NCI-H526 (cell line): ENCODE data around the gene FCER2.

ENCODE experiments used
- DNase-seq, 2 experiments: peaks; one replicate each; lab custom pipeline; 2025; lab: John Stamatoyannopoulos, UW

Gene FCER2

DNA sequence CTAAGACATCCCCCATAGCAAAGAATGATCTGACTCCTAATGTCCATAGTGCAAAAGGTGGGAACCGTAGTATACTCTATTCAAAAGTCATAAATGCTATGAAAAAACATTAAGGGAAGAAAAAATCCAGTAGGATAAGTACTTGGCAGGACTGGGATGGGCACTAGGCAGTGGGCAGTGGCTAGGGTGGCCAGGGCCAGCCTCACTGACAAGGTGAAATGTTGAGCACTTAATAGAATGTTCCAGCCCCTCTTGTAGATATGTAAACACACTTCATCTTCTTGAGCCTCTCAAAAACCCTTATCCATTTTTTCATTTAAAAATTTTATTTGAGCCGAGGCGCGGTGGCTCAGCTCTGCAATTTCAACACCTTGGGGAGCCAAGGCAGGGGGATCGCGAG lies 31.4 kb upstream of the FCER2 start:
- DNase-seq: no peak

DNA sequence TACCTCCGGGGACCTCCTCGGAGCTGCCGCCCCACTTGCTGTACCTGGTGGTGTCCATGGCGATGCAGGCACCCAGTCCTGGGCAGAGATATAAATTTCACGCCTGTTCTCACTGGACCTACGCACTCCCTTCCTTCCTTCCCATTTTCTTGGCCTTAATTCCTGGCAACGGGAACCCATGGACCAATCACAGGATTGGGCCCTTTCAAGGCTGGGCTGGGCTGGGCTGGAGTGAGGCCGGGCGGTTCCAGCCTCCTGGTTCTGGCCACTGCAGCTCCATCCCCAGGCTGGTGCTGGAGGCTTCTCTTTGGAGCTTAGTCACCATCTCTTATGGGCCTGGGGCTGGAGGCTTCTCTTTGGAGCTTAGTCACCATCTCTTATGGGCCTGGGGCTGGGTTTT lies 30.1 kb upstream of the FCER2 start, which contains the start of gene CLEC4G:
Gene CLEC4G (minus strand): TSS at position 66 of the 400 bp plus-strand sequence. CDS start 8 bp downstream, at position 58.
- no peak for DNase-seq

DNA sequence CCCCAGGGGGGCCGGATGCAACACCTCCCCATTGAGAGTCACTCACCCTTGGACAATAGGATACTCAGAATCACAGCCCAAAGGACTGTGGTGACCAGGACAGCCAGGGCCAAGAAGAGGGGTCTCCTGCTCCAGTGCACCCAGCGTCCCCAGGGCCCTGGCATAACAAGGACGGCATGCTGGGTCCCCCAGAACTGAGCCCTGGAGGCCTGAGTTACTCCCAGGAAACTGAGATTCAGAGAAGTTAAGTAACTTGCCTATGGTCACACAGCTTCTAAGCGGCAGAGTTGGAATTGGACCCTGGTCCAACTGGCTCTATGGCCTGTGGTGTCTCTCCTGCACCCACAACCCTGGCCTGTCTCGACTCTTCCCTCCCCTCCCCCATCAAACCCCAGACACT lies 29.7 kb upstream of the FCER2 start:
- DNase-seq: no peak

DNA sequence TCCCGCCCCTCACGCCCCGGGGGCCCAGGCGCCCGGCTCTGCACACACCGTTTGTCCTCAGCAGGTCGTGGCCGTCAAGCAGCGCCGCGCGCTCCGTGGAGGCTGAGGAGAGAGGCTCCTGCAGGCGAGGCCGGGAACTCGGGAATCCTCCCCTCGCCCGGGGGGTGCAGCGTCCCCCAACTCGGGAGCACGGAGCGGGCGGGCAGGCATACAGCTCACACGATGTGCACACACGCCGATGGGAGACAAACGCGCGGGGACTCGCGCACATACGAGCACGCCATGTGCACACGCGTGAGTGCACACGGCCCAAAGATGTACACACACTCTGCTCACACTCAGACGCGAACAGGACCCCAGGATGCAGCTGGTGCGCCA lies 29.3 kb upstream of the FCER2 start:
- no peak for DNase-seq

DNA sequence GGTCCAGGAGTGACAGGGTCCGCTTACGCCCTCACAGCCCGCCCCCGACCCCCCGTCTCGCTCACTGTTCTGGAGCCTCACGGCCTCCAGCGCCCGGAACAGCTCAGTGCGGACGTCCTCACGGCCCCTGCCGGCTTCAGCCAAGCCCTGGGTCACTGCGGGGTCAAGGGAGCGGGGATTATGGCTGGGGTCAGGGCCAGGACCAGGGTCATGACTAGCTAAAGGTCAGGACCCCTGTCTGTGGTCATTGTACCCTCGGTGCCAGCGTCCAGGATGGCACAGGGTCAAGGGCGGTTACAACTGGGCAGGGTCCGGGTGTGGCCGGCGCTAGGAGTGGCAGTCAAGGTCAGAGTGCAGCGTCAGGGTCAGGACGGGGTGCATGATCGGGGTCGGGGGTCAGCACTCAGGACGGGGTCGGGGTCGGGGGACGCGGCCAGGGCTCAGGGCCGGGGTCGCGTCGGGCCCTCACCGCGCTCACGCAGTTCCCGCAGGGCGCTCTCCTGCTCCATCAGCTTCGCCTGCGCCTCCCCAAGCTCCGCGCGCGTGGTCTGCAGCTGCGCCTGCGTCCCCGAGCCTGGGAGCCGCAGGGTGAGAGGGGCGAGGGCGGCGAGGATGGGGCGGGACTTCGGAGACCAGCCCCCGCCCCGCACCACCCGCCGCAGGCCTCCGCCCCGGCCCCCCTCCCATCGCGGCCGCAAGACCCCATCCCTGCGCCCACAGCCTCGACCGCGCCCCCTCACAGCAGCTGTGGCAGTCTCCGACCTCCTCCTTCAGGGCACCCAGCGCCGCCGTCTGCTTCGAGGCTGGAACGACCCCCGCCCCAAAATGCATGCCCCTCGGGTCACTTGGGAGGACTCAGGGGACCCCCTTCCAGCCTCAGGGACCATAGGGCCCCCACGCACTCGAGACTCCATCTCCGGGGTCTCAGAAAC lies 28.6 kb upstream of the FCER2 start:
- no peak for DNase-seq

DNA sequence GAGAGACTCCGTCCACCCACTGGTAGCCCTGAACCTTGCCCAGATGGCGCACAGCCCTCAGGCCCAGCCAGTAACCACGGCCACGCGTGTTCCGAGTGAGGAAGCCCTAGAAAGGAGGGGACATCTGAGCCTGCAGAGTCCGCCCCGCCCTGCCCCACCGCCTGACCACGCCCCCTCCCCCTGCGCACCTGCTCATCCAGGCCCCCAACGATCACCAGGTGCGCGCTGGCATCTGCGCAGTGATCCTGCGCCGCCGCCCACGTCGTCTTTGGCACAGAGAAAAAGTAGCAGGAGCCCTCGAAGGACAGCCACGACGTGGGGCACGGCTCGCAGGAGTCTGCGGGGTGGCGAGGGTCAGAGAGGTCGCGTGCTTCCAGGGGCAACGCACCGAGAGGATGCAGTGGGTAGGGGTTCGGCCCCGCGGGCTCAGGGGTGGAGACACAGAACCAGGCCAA lies 27.9 kb upstream of the FCER2 start:
- peak in 1 of 2 experiments; percentile 6 for DNase-seq

DNA sequence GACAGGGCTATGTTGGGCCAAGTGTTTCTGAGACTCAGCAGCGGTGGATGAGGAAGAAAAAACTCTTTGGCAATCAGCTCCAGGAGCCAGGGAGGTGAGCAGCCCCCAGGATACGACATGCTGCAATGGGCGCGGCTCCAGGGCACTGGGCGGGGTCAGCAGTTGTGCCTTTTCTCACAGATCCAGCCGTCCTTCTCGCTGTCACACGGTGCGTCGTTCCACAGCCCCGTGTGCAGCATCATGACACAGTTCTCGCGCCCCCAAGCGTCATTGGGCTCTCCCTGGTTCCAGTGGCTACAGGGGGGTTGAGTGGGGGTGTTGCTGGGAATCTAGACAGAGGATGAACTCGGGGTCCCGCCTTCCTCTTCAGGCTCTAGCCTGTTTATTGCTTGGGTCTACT lies 27.3 kb upstream of the FCER2 start:
- DNase-seq: no peak

DNA sequence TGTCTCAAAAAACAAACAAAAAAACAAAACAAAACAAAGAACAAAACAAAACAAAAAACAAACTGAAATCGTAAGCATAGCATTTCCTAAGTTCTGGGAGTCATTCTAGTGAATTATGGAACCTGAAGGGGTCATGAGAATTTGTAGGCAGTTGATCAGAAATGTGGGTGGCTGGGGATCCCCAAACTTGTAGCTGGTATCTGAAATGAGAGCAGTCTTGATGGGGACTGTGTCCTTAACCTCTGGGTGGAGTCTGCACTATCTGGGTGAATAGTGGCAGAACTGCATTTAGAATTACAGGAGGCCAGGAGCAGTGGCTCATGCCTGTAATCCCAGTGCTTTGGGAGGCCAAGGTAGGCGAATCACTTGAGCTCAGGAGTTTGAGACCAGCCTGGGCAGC lies 23.9 kb upstream of the FCER2 start:
- no peak for DNase-seq

DNA sequence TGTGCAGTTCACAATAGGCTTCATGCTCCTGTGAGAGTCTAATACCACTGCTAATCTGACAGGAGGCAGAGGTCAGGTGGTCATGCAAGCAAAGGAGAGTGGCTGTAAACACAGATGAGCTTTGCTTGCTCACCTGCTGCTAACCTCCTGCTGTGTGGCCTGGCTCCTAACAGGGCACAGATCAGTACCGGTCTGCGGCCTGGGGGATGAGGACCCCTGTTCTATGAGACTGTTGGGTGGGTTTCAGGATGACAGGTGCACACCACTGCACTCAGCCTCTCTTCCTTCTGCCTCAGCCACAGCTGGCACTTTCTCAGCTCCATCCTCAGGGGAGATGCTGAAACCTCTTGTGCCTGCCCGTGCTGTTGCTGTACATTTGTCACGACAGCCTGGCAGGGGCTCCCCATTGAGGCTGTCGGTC lies 20.3 kb upstream of the FCER2 start:
- no peak for DNase-seq

DNA sequence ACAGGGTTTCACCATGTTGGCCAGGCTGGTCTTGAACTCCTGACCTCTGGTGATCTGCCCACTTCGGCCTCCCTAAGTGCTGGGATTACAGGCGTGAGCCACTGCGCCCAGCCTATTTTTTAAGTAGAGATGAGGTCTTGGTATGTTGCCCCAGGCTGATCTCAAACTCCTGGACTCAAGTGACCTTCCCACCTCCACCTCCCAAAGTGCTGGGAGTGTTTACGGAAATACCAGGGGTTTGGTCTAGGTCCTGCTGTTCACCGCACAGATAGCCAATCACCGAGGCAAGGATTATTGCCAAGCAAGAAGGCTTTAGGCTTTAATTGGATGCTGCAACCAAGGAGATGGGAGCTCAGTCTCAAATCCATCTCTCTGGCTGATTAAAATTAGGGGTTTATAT lies 18.4 kb upstream of the FCER2 start:
- no peak for DNase-seq

DNA sequence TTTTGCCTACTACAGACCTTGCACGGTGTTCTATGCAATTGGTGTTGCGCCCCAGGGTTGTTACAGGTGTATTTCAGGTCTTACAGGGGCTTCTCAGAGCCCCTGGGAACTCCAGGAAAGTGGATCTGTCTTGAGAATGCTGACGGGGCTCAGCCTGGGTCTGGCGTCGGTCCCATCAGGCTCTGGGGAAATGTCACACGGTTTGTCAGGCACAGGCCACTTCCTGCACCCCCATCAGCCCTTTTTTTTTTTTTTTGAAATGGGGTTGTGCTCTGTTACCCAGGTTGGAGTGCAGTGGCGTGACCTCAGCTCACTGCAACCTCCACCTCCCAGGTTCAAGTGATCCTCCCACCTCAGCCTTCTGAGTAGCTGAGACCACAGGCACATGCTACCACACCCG lies 16.7 kb upstream of the FCER2 start:
- DNase-seq: no peak

DNA sequence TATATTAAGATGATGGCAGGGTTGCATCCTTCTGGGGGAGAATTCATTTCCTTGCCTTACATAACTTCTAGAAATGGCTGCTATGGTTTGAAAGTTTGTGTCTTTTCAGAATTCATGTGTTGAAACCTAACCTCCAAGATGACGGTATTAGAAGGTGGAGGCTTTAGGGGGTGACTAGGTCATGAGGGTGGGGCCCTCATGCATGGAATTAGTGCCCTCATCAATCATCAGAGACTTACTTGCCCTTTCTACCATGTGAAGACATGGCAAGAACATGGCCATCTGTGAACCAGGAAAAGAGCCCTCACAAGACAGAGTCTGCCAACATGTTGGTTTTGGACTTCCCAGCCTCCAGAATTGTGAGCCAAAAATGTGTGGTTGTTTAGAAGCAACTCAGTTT lies 14.8 kb upstream of the FCER2 start:
- no peak for DNase-seq

DNA sequence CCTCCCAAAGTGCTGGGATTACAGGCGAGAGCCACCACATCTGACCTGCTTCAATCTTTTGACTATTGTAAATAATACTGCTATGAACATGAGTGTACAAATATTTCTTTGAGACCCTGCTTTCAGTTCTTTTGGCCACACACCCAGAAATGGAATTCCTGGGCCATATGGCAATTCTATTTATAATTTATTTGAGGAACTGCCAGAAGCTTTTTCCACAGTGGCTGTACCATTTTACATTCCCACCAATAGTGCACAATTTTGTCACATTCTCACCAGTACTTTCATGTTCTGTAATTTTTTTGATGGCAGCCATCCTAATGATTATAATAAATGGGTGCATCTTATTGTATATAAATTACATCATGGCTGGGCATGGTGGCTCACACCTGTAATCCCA lies 13.7 kb upstream of the FCER2 start:
- no peak for DNase-seq

DNA sequence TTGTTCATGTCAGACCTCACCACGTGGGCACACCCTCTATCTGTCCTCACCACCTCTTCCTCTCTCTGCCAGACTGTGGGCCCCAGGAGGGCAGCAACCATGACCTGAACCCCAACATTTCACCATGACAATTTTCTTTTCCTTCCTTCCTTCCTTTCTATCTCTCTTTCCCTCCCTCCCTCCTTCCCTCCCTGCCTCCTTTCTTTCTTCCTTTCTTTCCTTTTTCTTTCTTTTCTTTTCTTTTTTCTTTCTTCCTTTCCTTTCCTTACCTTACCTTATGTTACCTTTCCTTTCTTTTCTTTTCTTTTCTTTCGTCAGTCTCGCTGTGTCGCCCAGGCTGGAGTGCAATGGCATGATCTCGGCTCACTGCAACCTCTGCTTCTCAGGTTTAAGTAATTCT lies 8.7 kb upstream of the FCER2 start:
- DNase-seq: no peak

DNA sequence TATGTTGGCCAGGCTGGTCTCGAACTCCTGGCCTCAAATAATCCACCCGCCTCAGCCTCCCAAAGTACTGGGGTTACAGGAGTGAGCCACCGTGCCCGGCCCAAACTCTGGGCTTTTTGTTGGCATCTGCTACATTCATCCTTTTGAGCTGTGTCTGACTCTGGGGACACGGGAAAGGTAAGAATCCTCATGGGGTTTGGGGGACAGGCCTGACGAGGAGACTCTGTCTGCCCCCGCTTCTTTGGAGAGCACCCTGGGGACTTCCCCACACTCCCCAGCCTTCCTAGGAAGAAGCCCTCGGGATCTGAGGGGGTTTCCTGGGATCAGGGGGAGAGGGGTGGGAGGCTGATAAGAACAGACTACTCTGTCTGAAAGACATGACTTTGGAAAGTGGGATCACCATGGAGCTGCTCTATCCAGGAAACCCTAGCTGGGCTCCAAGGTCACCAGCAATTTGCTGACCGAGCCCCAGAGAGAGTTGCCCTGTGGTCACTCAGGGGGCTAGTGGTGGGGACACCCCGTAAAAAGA lies 8.1 kb upstream of the FCER2 start:
- DNase-seq: no peak

DNA sequence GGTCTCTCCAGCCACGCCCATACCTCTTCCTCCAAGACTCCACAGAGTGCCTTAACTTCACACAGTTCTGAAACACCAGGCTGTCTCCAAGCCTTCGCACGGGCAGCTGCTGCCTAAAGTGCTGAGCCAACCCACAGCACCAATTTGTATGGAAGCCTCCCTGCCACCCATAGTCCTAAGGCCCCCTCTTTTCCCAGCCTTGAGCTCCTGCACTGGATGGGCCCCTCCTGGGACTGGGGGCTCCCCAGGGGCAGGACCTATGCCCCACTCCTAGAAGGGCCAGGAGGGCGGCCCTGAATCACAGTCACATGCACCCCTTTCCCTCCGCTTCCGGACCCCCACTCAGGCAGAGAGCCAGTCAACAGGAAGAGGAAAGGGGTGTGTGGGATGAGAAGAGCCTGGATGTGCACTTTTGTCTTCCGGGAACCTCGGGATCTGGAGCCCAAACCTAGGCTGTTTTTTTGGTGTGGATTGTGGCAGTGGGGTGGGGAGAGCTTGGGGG lies 5.1 kb upstream of the FCER2 start:
- no peak for DNase-seq

DNA sequence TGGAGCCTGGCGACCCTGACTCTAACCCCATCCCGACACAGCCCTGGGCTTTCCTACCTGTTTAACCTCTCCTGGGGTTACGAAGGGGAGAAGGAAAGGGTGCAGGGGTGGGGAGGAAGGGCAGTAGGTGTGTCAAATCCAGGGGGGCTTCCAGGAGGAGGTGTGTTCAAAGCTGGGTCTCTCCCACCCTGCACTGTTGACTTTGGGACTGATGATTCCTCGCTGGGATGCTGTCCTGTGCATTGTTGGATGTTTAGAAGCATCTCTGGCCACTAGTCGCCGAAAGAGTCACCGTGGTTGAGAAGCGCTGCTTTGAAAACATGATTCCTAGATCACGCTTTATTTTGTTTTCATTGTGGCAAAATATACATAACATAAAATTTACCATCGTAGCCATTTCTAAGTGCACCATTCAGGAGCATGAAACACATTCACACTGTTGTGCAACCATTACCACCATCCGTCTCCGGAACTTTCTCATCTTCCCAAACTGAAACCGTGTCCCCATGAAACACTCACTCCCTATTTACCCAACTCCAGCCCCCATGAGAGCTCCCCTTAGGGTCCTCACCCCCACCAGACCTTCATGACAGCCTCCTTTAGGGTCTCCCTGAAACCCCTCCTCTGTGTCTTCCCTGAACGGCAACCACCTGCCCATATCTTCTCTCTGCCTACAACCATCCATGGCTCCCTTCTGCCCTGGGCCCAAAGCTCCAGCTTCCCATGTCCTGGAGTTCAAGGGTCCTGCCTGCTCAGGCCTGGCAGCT lies 4.4 kb upstream of the FCER2 start:
- no peak for DNase-seq

DNA sequence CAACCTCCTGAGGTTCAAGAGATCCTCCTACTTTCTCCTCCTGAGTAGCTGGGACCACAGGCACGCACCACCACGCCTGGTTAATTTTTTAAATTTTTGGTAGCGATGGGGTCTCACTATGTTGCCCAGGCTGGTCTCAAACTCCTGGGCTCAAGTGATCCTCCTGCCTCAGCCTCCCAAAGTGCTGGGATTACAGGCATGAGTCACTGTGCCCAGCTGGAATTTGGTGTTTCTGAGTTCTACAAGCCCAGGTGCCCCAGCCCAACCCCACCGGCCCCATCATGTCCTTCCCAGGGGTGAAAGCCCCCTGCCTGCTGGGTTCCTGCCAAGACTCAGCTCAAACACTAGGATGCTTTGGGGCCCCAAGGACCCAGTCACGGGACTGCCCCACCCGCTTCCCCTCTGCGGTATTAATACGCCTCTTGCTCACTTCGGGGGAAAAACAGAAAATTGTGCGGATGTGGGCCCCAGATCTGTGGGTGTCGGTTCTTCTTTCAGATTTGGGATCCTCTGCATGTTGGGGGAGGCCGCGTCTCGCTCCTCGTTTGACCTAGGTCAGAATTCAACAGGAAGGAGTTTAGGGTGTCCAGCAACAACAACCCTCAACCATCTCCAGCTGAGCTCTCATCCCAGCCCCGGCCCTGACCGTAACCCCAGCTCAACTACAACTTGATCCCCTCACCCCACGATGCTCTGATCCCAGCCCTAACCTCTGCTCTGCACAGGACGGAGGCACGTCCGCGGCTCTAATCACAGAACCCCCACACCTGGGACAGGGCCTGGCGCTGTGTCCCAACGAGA lies 3.7 kb upstream of the FCER2 start:
- DNase-seq: no peak

DNA sequence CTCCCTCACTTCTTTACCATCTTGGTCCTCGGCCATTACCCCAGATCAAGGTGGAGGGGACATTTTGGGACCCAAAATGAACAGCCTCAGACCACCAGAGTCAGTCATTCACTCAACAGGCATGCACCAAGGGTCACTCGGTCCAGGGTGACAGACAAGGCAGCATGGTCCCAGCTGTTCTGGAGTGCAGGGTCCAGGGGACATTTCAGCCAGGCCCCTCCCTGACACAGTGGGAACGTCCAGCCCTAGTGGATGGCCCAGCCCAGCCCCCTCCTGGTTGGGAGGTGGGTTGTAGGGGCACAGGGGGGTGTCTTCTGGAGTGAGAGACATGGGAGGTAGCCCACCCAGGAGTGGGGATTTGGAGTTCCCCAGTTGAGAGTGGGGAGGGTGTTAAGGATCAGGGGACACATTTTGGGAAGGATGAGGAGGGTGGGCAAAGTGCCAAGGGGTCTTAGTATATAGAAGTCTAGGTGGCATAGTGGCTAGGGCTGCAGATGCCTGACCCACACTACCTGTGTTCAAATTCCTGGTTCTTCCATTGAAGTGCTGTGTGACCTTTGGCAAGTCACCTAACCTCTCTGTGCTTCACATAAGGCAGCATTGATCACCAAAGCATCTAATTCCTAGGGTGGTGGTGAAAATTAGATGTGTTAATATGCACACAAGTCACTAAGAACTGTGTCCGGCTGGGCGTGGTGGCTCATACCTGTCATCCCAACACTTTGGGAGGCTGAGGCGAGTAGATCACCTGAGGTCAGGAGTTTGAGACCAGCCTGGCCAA lies 2.5 kb upstream of the FCER2 start:
- no peak for DNase-seq

DNA sequence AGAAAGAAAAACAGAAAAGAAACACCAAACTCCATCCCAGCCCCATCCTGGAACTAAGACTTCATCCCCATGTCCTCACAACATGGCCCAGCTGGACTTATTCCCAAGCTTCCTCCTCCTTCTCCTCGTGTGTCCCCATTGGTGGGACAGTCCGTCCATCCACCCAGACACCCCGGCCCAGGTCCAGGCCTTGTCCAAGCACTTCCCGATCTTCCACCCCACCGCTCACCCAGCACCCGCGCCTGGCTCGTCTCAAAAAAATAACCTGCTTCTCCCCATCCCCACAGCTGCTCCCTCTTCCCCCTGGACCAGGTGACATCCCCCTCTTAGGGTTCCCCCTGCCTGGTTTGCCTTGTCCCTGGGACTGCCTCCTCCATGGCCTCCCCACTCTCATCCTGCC lies 1.4 kb upstream of the FCER2 start:
- DNase-seq: no peak

DNA sequence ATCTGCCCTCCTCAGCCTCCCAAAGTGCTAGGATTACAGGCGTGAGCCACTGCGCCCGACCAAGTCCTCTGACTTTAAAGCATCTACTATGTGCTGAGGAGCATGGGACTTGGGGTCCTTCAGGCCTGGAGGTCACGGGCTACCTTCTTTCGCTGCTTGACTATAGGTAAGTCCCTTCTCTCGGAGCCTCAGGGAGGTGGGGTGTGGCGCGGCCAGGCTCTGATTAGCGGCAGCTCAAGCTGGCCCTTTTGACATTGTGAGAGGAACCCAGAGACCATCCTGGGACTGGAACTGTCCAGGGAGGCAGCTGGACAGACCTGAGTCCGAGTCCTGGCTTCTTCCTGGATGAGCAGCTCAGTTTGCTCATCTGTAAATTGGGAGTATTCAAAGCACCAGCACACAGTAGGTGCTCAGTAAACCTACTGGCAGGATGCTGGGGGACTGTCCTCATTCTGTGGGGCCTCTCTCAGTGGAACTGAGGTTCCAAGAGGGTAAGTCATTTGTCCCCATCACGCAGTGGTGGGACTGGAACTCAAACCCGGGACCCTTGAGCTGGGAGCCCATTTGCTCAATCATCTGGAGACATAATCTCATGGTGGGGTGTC lies 780 bp downstream of the FCER2 start:
- no peak for DNase-seq
